ENCODE measurements around the gene CASZ1. TPM values are rescaled to one million over a fixed set of nuclear protein-coding genes. Genes with fewer than 3 reads are reported as not detected.

Gene CASZ1
- total RNA-seq, 6 experiments from 2014 or later: 0.14 to 0.67 (median 0.43) TPM

DNA sequence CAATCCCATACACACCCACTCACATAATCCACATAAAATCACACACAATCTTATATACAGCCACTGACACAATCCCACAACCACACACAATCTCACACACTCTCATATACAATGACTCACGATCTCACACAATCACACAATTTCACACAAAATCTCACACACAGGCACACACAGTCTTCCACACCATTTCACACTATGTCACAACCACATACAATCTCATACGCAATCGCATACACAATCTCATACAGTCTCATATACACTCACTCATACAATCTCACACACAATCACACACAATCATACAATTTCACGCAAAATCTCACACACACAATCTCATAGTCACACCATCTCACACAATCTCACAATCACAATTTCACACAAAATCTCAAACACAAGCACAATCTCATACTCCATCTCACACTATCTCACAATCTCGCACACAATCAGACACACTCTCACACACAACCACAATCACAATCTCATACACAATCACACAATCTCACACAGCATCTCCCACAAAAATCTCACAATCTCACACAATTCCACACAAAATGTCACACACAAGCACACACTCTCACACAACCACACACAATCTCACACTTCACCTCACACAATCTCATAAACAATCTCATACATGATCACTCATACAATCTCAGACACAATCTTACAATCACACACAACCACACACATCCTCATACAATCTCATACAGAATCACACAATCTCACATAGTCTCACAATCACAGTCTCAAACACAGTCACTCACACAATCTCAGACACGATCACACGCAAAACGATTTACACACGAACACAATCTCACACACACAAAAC lies 18.5 kb downstream of the CASZ1 start:
- H3K4me1 Mint-ChIP-seq (ENCODE audit: low read depth): no peaks in the 10 kb centered on the region
- no peak overlapping the region for H3K4me3 Mint-ChIP-seq
- H3K9me3 Mint-ChIP-seq: no peaks in the 10 kb centered on the region
- H3K27ac Mint-ChIP-seq: no peak overlapping the region
- peaks cover 32% of the 10 kb centered on the region for H3K27me3 Mint-ChIP-seq (ENCODE audit: insufficient read depth)
- DNase-seq: no peak
- TF ChIP-seq, protein P1, sequence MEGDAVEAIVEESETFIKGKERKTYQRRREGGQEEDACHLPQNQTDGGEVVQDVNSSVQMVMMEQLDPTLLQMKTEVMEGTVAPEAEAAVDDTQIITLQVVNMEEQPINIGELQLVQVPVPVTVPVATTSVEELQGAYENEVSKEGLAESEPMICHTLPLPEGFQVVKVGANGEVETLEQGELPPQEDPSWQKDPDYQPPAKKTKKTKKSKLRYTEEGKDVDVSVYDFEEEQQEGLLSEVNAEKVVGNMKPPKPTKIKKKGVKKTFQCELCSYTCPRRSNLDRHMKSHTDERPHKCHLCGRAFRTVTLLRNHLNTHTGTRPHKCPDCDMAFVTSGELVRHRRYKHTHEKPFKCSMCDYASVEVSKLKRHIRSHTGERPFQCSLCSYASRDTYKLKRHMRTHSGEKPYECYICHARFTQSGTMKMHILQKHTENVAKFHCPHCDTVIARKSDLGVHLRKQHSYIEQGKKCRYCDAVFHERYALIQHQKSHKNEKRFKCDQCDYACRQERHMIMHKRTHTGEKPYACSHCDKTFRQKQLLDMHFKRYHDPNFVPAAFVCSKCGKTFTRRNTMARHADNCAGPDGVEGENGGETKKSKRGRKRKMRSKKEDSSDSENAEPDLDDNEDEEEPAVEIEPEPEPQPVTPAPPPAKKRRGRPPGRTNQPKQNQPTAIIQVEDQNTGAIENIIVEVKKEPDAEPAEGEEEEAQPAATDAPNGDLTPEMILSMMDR (IDR thresholded peaks at IDR 0.05): no peak
- H3K36me3 Mint-ChIP-seq (ENCODE audit: low read depth): no peaks in the 10 kb centered on the region

DNA sequence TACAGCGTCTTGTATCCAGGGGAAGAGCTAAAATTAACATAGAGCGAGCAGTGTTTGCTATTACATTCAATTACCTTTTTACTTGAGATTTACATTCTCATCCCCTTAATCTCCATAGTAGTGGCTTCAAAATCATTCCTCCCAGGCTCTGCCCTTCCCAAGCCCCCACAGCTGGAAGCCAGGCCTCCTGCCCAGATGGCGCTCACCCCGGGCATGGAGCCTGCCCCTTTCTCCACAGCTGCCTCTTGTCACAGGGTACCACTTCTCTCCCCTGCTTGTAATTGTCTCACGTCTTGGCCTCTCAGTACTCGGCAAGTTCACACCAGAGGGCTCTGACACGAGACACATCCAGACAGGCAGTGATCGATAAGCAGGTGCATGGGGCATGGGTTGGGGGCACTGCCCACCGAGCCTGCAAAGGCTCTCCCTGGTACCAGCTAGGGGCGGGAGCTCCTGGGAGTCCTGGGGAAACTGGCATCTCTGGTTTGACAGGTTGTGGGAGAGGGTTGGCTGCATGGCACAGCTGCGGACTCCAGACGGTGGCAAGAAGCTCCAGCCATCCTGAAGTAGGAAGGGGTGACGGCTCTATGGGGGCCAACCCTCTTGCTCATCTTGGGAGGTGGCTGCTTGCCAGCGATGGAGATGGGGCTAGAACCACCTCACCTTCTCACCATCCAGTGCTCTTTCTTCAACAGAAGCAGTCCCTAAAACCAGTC lies 20.1 kb downstream of the CASZ1 start:
- Mint-ChIP-seq H3K27ac (no peak overlapping the region), H3K27me3 (ENCODE audit: insufficient read depth) (peaks cover 43% of the 10 kb centered on the region), H3K4me3 (no peak overlapping the region), H3K4me1 (ENCODE audit: low read depth) (no peaks in the 10 kb centered on the region), H3K9me3 (no peaks in the 10 kb centered on the region), H3K36me3 (ENCODE audit: low read depth) (no peaks in the 10 kb centered on the region)
- DNase-seq: no peak
- TF ChIP-seq, protein P1 (IDR thresholded peaks at IDR 0.05): no peak

DNA sequence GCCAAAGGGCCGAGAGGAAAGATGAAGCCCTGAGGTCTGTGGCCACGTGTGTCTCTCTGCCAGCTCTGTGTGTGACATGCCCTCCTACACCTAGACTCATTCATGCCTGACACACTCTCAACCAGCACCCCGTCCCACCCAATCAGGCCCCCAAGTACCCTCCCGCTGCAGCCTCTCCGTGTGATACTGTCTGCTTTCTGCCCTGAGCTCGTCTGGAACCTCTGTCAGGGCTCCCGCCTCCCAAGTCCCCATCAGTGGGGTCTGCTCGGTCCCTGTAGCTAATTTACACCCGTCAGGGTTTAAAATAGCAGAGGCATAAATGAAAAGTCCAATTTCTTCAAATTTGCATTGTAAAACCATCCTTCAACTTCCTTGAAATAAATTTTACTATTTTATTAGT lies 20.7 kb downstream of the CASZ1 start:
- Mint-ChIP-seq H3K9me3 (no peaks in the 10 kb centered on the region), H3K4me3 (no peak overlapping the region), H3K27me3 (ENCODE audit: insufficient read depth) (peaks cover 46% of the 10 kb centered on the region), H3K27ac (no peak overlapping the region), H3K4me1 (ENCODE audit: low read depth) (no peaks in the 10 kb centered on the region), H3K36me3 (ENCODE audit: low read depth) (no peaks in the 10 kb centered on the region)
- no peak for DNase-seq
- TF ChIP-seq, protein P1 (IDR thresholded peaks at IDR 0.05): no peak

DNA sequence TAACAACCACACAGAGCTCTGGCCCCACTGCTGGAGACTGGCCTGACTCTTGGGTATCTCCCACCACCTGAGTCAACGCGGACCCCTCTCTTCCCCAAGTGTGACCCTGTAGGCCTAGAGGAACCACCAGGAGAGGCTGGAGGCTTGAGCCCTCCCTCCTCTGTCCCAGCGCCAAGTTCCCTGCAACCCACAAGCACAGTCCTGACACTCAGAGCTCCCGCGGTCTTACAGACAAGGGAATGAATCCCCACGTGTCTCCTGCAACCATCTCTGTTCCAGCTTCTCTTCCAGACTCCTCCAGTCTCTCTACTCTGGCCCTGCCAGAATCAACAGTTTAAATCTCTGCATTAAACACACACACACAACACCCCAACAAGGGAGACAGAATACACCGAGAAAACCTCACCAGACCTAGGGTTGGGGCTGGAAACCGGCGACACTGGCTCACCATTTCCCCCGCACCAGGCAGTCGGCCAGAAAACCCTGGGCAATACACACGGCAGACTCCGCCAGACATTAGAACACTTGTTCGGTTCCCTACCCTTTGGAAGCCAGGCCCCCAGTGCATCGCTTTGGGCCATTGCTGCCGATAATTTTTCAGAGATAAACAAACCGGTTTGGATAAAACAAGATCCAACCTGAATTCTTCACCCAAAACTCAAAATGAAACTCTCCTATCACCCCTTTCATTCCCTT lies 21.7 kb downstream of the CASZ1 start:
- TF ChIP-seq, protein P1 (IDR thresholded peaks at IDR 0.05): no peak
- no peak overlapping the region for H3K4me3 Mint-ChIP-seq
- H3K27ac Mint-ChIP-seq: no peak overlapping the region
- no peaks in the 10 kb centered on the region for H3K9me3 Mint-ChIP-seq
- DNase-seq: no peak
- no peaks in the 10 kb centered on the region for H3K36me3 Mint-ChIP-seq (ENCODE audit: low read depth)
- peaks cover 51% of the 10 kb centered on the region for H3K27me3 Mint-ChIP-seq (ENCODE audit: insufficient read depth)
- H3K4me1 Mint-ChIP-seq (ENCODE audit: low read depth): no peaks in the 10 kb centered on the region

DNA sequence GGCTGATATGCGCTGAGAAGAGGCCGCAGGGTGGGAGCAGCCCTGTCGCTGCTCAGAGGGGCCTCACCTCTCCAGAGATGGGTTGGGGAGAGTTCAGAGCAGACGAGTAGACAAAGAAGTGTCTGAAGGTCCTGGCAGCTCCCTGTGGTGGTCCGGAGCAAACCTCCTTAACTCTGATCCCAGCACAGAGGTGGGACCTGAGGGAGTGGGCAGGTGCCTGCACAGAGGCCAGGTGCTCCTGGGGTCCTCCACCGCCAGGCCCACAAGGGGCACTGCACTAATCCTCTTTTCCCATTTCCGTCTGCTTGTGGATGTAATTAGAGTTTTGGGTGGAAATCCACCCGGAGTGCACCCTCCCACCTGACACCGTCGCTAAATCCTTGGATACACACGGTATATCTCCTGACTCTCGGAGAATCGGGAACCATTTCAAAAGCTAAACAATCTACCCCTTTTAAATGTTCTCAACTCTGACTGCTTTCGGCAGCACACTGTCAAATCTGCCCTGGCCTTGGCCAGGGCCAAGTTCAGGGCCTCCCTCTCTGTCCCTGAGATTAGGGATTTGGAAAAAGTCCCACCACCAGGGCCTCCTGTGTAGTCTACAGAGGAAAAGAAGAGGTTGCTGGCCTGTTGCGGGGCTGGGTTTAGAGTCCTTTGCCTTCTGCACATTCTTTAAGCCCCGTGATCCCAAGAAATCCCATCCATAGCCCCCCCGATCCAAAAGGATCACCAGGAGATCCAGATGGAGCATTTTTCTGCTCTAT lies 22.4 kb downstream of the CASZ1 start:
- H3K36me3 Mint-ChIP-seq (ENCODE audit: low read depth): no peaks in the 10 kb centered on the region
- DNase-seq: no peak

More for the DNA sequence above, 22.4 kb downstream of the CASZ1 start:
- H3K9me3 Mint-ChIP-seq: no peaks in the 10 kb centered on the region
- TF ChIP-seq, protein P1 (IDR thresholded peaks at IDR 0.05): no peak
- H3K27ac Mint-ChIP-seq: no peak overlapping the region
- no peaks in the 10 kb centered on the region for H3K4me1 Mint-ChIP-seq (ENCODE audit: low read depth)
- H3K4me3 Mint-ChIP-seq: no peak overlapping the region
- H3K27me3 Mint-ChIP-seq (ENCODE audit: insufficient read depth): peaks cover 52% of the 10 kb centered on the region
